Hepatocyte (in vitro differentiated cells): Measurements from ENCODE around the gene LENEP.

Experiments
- CTCF ChIP-seq: fragments of 200-600 bp; sonication (generic); IDR thresholded peaks from 2 replicates; pipeline ENCODE4 v1.5.1; 2016; ENCODE audit warnings: antibody characterized with exemption, mild to moderate bottlenecking; ENCODE audit not compliant: poor library complexity
- EZH2 ChIP-seq: fragments of 200-600 bp; sonication (generic); IDR thresholded peaks from 2 replicates; pipeline ENCODE4 v1.6.1; 2016; ENCODE audit warnings: antibody characterized with exemption, mild to moderate bottlenecking, borderline replicate concordance

- no peak for TF ChIP-seq CTCF
- TF ChIP-seq EZH2 = no peak
Observed at GRCh38 chr1:155030899-155031298, 37.5 kb downstream of the LENEP start.
